ENCODE results near the gene OAF. TPM values are rescaled to one million over a fixed set of nuclear protein-coding genes. Genes with fewer than 3 reads are reported as not detected.

The OAF gene
- total RNA-seq, 1 experiment from 2014 or later: 32.3 TPM

GRCh38 chr11:120260616-120261015 lies 49.8 kb downstream of the OAF start:
- no peaks in the 10 kb centered on the region for H3K36me3 ChIP-seq (ENCODE audit: control insufficient read depth in 1 of 2, insufficient read depth in 2 of 2, low read length in 2 of 2)
- H3K9me2 ChIP-seq (ENCODE audit: insufficient read depth): no peaks in the 10 kb centered on the region
- TF ChIP-seq RAD21 (IDR thresholded peaks at IDR 0.05; ENCODE audit: low read depth) (no peak), JUND (IDR thresholded peaks at IDR 0.05) (no peak), EGR1 (IDR thresholded peaks at IDR 0.05; ENCODE audit: low read depth) (no peak), FOSL1 (IDR thresholded peaks at IDR 0.05; ENCODE audit: low read depth) (no peak), ELF1 (IDR thresholded peaks at IDR 0.05; ENCODE audit: borderline replicate concordance, low read depth) (no peak), YY1 (IDR thresholded peaks at IDR 0.05; ENCODE audit: extremely low read depth, insufficient replicate concordance, low read depth, low read length) (no peak), ATF3 (IDR thresholded peaks at IDR 0.05) (no peak), POLR2AphosphoS5 (IDR thresholded peaks at IDR 0.05; ENCODE audit: low read depth, low read length) (no peak)
- RAD21 ChIA-PET (ENCODE audit: low non-redundant PET in 1 of 2, low total read pairs in 2 of 2, uncharacterized antibody in 2 of 2, unreplicated experiment in 2 of 2): no interaction called here
- H3K4me1 ChIP-seq (ENCODE audit: control insufficient read depth in 1 of 2, insufficient read depth in 2 of 2, low read length in 2 of 2): no peaks in the 10 kb centered on the region
- no peak overlapping the region for H3K4me2 ChIP-seq (ENCODE audit: low read length)
- CTCF ChIA-PET: no interaction called here
- ATAC-seq (no peak), DNase-seq (ENCODE audit: low read depth, low spot score) (no peak)
- intact Hi-C loops (cut with micrococcal nuclease): no loop called here
- POLR2A ChIA-PET: no interaction called here
- H4K20me1 ChIP-seq (ENCODE audit: insufficient read depth): no peaks in the 10 kb centered on the region
- H3K27ac ChIP-seq (ENCODE audit: low read depth, low read length): no peak overlapping the region
- peaks cover 43% of the 10 kb centered on the region; the same call in 1 of the 2 replicates for H3K27me3 ChIP-seq (ENCODE audit: insufficient read depth, low read length)
- H3K79me2 ChIP-seq (ENCODE audit: insufficient read depth, low read length): no peaks in the 10 kb centered on the region
- H2AFZ ChIP-seq (ENCODE audit: low read depth, low read length, poor library complexity, severe bottlenecking): no peak overlapping the region
- H3K9ac ChIP-seq (ENCODE audit: low read length): no peak overlapping the region
- H3K9me3 ChIP-seq (ENCODE audit: control insufficient read depth in 1 of 2, insufficient read depth in 1 of 2, low read depth in 1 of 2, low read length in 2 of 2): no peaks in the 10 kb centered on the region
- no peak overlapping the region for H3K4me3 ChIP-seq (replicated peaks in 1 of 2; ENCODE audit: low read depth in 1 of 2, low read length in 2 of 2)
- BruUV-seq (replicated peaks): no TSS peak

GRCh38 chr11:120261321-120261720 lies 50.5 kb downstream of the OAF start:
- BruUV-seq (replicated peaks): no TSS peak
- H3K4me2 ChIP-seq (ENCODE audit: low read length): no peak overlapping the region
- H3K9me3 ChIP-seq (ENCODE audit: control insufficient read depth in 1 of 2, insufficient read depth in 1 of 2, low read depth in 1 of 2, low read length in 2 of 2): no peaks in the 10 kb centered on the region
- no peak overlapping the region for H2AFZ ChIP-seq (ENCODE audit: low read depth, low read length, poor library complexity, severe bottlenecking)
- no peaks in the 10 kb centered on the region for H3K4me1 ChIP-seq (ENCODE audit: control insufficient read depth in 1 of 2, insufficient read depth in 2 of 2, low read length in 2 of 2)
- no peak overlapping the region for H3K27ac ChIP-seq (ENCODE audit: low read depth, low read length)
- TF ChIP-seq ZNF274 (IDR thresholded peaks at IDR 0.05; ENCODE audit: low read depth, low read length): no peak
- TF ChIP-seq CBX3 (IDR thresholded peaks at IDR 0.05; ENCODE audit: low read depth): no peak
- no peak for TF ChIP-seq ATF3 (IDR thresholded peaks at IDR 0.05)
- TF ChIP-seq REST (IDR thresholded peaks at IDR 0.05; ENCODE audit: low read depth): no peak
- TF ChIP-seq RAD21 (IDR thresholded peaks at IDR 0.05; ENCODE audit: low read depth): no peak
- TF ChIP-seq EZH2 (IDR thresholded peaks at IDR 0.05): no peak
- no peak for TF ChIP-seq SRF (IDR thresholded peaks at IDR 0.05; ENCODE audit: low read depth)
- TF ChIP-seq EGR1 (IDR thresholded peaks at IDR 0.05; ENCODE audit: low read depth): no peak
- no peak for TF ChIP-seq SIN3A (IDR thresholded peaks at IDR 0.05; ENCODE audit: low read depth)
- TF ChIP-seq TCF7L2 (IDR thresholded peaks at IDR 0.05; ENCODE audit: borderline replicate concordance, extremely low read depth, insufficient read depth, insufficient read length): no peak
- TF ChIP-seq JUND (IDR thresholded peaks at IDR 0.05): no peak
- ChIA-PET RAD21 (ENCODE audit: low non-redundant PET in 1 of 2, low total read pairs in 2 of 2, uncharacterized antibody in 2 of 2, unreplicated experiment in 2 of 2) (no interaction called here), CTCF (interaction anchor here (1.7 kb wide), 1 partner anchor 42 kb away, joined by 5 read pairs; no protein-coding TSS in a partner anchor), POLR2A (no interaction called here)
- H3K9ac ChIP-seq (ENCODE audit: low read length): no peak overlapping the region
- DNase-seq (ENCODE audit: low read depth, low spot score): no peak
- H3K79me2 ChIP-seq (ENCODE audit: insufficient read depth, low read length): no peaks in the 10 kb centered on the region
- H3K36me3 ChIP-seq (ENCODE audit: control insufficient read depth in 1 of 2, insufficient read depth in 2 of 2, low read length in 2 of 2): no peaks in the 10 kb centered on the region
- intact Hi-C loops (cut with micrococcal nuclease): no loop called here
- H4K20me1 ChIP-seq (ENCODE audit: insufficient read depth): no peaks in the 10 kb centered on the region
- ATAC-seq: no peak
- peaks cover 42% of the 10 kb centered on the region; the same call in 1 of the 2 replicates for H3K27me3 ChIP-seq (ENCODE audit: insufficient read depth, low read length)
- no peaks in the 10 kb centered on the region for H3K9me2 ChIP-seq (ENCODE audit: insufficient read depth)
- no peak overlapping the region for H3K4me3 ChIP-seq (replicated peaks in 1 of 2; ENCODE audit: low read depth in 1 of 2, low read length in 2 of 2)

Measured in HCT116 (cell line).